ENCODE results near the gene MYNN. TPM values are rescaled to one million over a fixed set of nuclear protein-coding genes. Genes with fewer than 3 reads are reported as not detected.

MYNN gene
- total RNA-seq, 1 experiment from 2014 or later: 18.2 TPM

DNA sequence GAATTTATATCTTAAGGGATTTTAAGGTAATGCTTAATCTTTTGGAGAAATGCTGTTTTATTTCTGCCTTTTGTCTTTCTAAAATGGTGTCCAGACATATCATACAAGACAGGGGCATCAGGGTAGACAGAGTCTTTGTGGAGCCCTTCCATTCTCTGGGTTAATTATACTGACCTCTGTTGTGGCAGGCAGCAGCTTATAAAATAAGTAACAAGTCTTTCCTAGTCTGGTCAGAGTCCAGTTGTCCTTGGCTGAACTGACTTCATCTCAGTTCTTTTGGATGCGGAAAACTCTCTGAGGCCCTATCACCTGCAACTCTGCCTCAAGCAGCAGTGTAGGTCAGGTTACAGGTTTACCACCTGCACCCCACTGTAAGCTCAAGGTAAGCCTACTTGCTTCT, 19.2 kb downstream of the MYNN start:
- Histone ChIP-seq H3K36me3 (ENCODE audit: low read depth) (peaks cover 18% of the 10 kb centered on the region), H3K4me3 (no peak overlapping the region), H3K27ac (no peak overlapping the region), H3K79me2 (ENCODE audit: low read depth) (no peaks in the 10 kb centered on the region), H3K9me3 (ENCODE audit: insufficient read depth, low read depth) (no peaks in the 10 kb centered on the region), H3K4me1 (replicated peaks; ENCODE audit: insufficient read depth) (no peaks in the 10 kb centered on the region), H2AFZ (no peak overlapping the region), H3K4me2 (no peak overlapping the region), H3K27me3 (ENCODE audit: insufficient read depth, low read depth) (no peaks in the 10 kb centered on the region), H4K20me1 (ENCODE audit: insufficient read depth) (no peaks in the 10 kb centered on the region), H3F3A (ENCODE audit: insufficient read depth, low read depth) (no peaks in the 10 kb centered on the region; the same call in 1 of the 2 replicates), H3K9me2 (ENCODE audit: insufficient read depth) (no peaks in the 10 kb centered on the region; the same call in 1 of the 2 replicates)
- no peak for DNase-seq
- no TSS peak for BruUV-seq (replicated peaks)
- TF ChIP-seq, protein P1, sequence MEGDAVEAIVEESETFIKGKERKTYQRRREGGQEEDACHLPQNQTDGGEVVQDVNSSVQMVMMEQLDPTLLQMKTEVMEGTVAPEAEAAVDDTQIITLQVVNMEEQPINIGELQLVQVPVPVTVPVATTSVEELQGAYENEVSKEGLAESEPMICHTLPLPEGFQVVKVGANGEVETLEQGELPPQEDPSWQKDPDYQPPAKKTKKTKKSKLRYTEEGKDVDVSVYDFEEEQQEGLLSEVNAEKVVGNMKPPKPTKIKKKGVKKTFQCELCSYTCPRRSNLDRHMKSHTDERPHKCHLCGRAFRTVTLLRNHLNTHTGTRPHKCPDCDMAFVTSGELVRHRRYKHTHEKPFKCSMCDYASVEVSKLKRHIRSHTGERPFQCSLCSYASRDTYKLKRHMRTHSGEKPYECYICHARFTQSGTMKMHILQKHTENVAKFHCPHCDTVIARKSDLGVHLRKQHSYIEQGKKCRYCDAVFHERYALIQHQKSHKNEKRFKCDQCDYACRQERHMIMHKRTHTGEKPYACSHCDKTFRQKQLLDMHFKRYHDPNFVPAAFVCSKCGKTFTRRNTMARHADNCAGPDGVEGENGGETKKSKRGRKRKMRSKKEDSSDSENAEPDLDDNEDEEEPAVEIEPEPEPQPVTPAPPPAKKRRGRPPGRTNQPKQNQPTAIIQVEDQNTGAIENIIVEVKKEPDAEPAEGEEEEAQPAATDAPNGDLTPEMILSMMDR (conservative IDR thresholded peaks at IDR 0.05): no peak
- intact Hi-C loops (cut with micrococcal nuclease; ENCODE audit: unreplicated experiment): no loop called here
- CTCF ChIA-PET: no interaction called here
- POLR2A ChIA-PET (ENCODE audit: unreplicated experiment): no interaction called here

GRCh38 chr3:169804681-169805080, 31.5 kb downstream of the MYNN start:
- Histone ChIP-seq H4K20me1 (ENCODE audit: insufficient read depth) (no peaks in the 10 kb centered on the region), H3K9me3 (ENCODE audit: insufficient read depth, low read depth) (no peaks in the 10 kb centered on the region), H3K27me3 (ENCODE audit: insufficient read depth, low read depth) (no peaks in the 10 kb centered on the region), H3K4me3 (no peak overlapping the region), H3K27ac (no peak overlapping the region), H2AFZ (no peak overlapping the region), H3K36me3 (ENCODE audit: low read depth) (no peaks in the 10 kb centered on the region), H3K79me2 (ENCODE audit: low read depth) (no peaks in the 10 kb centered on the region), H3K4me1 (replicated peaks; ENCODE audit: insufficient read depth) (no peaks in the 10 kb centered on the region), H3F3A (ENCODE audit: insufficient read depth, low read depth) (no peaks in the 10 kb centered on the region), H3K9me2 (ENCODE audit: insufficient read depth) (no peaks in the 10 kb centered on the region), H3K4me2 (no peak overlapping the region)
- no peak for DNase-seq
- CTCF ChIA-PET: no interaction called here
- intact Hi-C loops (cut with micrococcal nuclease; ENCODE audit: unreplicated experiment): no loop called here
- no TSS peak for BruUV-seq (replicated peaks)
- POLR2A ChIA-PET (ENCODE audit: unreplicated experiment): no interaction called here
- TF ChIP-seq, protein P1 (conservative IDR thresholded peaks at IDR 0.05): no peak
- TF ChIP-seq EZH2 (IDR thresholded peaks at IDR 0.05; ENCODE audit: low read depth): no peak

- POLR2A ChIA-PET (ENCODE audit: unreplicated experiment): interaction anchor here (0.6 kb wide), 1 partner anchor 32 kb away, joined by 5 read pairs; no protein-coding TSS in a partner anchor
These were observed 36.1 kb downstream of the MYNN start for GRCh38 chr3:169809230-169809795.

More at GRCh38 chr3:169809230-169809795, 36.1 kb downstream of the MYNN start:
- H3K4me2 ChIP-seq: no peak overlapping the region
- no peaks in the 10 kb centered on the region for H3K79me2 ChIP-seq (ENCODE audit: low read depth)
- TF ChIP-seq, protein P1 (conservative IDR thresholded peaks at IDR 0.05): no peak
- TF ChIP-seq EZH2 (IDR thresholded peaks at IDR 0.05; ENCODE audit: low read depth): no peak
- H3K4me3 ChIP-seq: no peak overlapping the region
- H3K9me3 ChIP-seq (ENCODE audit: insufficient read depth, low read depth): no peaks in the 10 kb centered on the region
- no peaks in the 10 kb centered on the region for H3K27me3 ChIP-seq (ENCODE audit: insufficient read depth, low read depth)
- H3K27ac ChIP-seq: no peak overlapping the region
- no peak for DNase-seq
- peaks cover 16% of the 10 kb centered on the region for H3K4me1 ChIP-seq (replicated peaks; ENCODE audit: insufficient read depth)
- H3K36me3 ChIP-seq (ENCODE audit: low read depth): no peaks in the 10 kb centered on the region
- no peaks in the 10 kb centered on the region for H4K20me1 ChIP-seq (ENCODE audit: insufficient read depth)
- H3K9me2 ChIP-seq (ENCODE audit: insufficient read depth): no peaks in the 10 kb centered on the region
- H3F3A ChIP-seq (ENCODE audit: insufficient read depth, low read depth): peaks cover 5% of the 10 kb centered on the region; the same call in 1 of the 2 replicates
- H2AFZ ChIP-seq: no peak overlapping the region
- CTCF ChIA-PET: no interaction called here
- intact Hi-C loops (cut with micrococcal nuclease; ENCODE audit: unreplicated experiment): no loop called here
- BruUV-seq (replicated peaks): no TSS peak
